Renal cortical epithelial cell (primary cell): Measurements from ENCODE around the gene MSTO1. TPM values are rescaled to one million over a fixed set of nuclear protein-coding genes. Genes with fewer than 3 reads are reported as not detected.

ENCODE experiments used
- total RNA-seq: library from RNA; depleted of rRNA; stranded (reverse); fragments of >200 nt; gene quantifications from 2 replicates; pipeline ENCODE4 v1.2.3, GENCODE V29; 2014

MSTO1 gene
- total RNA-seq, 1 donor from 2014 or later = 18.3 TPM

Other genes starting within 250 kb of the MSTO1 start
- 12.5 and 50.2 TPM in 2 replicates for gene ASH1L, start 47.4 kb upstream of the MSTO1 start, total RNA-seq
- gene YY1AP1, start 78.6 kb downstream of the MSTO1 start, total RNA-seq = 44.5 and 82.7 TPM in 2 replicates
- 58.2 and 78.1 TPM in 2 replicates for gene DAP3, start 78.9 kb downstream of the MSTO1 start, total RNA-seq
- gene GON4L, start 247.0 kb downstream of the MSTO1 start, total RNA-seq = 17.4 and 46.1 TPM in 2 replicates
- 20.3 and 35.1 TPM in 2 replicates for gene SYT11, start 249.3 kb downstream of the MSTO1 start, total RNA-seq